ENCODE data around the gene ZBP1.

The ZBP1 gene, protein sequence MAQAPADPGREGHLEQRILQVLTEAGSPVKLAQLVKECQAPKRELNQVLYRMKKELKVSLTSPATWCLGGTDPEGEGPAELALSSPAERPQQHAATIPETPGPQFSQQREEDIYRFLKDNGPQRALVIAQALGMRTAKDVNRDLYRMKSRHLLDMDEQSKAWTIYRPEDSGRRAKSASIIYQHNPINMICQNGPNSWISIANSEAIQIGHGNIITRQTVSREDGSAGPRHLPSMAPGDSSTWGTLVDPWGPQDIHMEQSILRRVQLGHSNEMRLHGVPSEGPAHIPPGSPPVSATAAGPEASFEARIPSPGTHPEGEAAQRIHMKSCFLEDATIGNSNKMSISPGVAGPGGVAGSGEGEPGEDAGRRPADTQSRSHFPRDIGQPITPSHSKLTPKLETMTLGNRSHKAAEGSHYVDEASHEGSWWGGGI

GRCh38 chr20:57620274-57620990, at the start of gene ZBP1:
Gene ZBP1 (minus strand): TSS chr20:57620426. CDS start chr20:57620295, 131 bp downstream.
- no peak for DNase-seq

DNA sequence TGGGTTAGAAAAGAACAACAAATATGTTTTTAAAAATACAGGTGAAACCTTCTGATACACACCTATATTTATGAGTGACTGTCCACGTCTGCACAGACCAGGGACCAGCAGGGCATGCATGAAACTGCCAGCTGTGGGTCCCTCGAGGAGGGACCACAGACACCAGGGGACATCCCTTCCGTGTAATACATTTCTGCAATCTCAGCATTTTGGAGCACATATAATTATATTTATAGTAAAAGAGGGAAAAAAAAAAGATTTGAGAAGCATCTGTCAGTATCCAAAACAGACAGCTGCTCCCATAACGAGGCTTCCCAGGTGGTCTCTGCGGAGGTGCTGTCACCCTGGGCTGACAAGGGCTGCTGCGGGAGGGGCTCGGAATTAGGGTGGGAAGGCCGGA, 49.4 kb upstream of the ZBP1 start:
- DNase-seq: no peak

DNA sequence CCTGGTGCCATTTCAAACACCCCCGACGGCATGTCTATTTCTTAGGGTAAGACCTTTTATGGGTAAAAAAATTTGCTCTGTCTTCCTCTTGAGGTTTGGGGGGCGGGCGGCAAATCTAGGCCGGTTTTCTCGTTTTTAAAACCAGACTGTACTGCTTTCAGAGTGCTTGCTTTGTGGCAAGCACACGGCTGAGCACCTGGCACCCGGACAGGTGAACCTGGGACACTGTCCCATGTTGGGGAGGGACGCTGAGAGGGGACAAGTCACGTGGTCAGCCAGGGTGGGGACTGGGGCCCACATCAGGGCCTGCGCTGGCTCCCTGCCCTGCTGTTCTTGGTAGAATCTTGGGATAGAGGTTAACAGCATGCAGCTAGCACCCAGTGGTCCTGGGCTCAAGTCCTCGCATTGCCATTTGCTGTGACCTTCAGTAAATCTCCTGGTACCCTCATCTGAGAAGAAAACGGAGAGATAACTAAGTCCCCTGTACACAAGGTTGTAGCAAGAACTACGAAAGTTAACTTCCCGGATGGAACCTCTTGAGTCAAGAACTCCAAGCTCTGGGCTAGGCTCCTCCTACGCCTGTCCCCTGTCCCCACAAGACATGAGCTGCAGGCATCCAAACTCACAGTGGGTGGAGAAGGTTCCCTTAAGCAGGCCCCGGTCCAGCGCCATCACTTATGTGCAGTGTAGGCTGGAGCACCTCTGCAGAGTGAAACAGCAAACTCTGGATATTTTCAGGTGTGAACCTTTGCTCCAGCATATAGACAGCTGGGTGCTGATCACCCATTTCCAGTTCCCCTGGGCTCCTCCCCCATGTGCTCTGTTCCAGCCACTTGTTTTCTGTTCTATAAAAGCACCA, 47.9 kb upstream of the ZBP1 start:
- no peak for DNase-seq

- no peak for DNase-seq
These were observed 47.2 kb upstream of the ZBP1 start for GRCh38 chr20:57667388-57667787.

- DNase-seq: no peak
These were observed 46.6 kb upstream of the ZBP1 start for GRCh38 chr20:57666834-57667157.

GRCh38 chr20:57666106-57666833, 46.0 kb upstream of the ZBP1 start:
- no peak for DNase-seq

- no peak for DNase-seq
These were observed 45.4 kb upstream of the ZBP1 start for GRCh38 chr20:57665589-57665971.

GRCh38 chr20:57664924-57665588, 44.8 kb upstream of the ZBP1 start:
- no peak for DNase-seq

DNA sequence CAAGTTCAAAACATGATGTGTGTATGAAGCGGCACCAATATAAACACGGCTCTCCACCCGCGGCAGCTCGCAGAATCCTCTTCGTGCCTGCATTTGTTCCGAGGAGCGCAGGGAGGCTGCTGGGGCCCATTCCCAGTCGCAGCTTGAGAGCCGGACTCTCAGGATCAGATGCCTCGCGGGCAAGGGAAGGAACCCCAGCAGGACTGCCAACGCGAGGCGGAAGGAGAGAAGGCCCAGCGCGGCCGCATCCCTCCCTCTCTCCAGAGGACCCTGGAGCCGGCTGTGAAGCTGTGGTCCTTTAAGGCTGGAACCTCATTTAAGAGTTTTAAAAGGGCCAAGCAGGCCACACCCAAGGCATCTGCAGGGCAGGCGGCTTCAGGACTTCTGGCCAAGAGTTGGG, 44.2 kb upstream of the ZBP1 start:
- no peak for DNase-seq

GRCh38 chr20:57663681-57664451, 43.6 kb upstream of the ZBP1 start:
- DNase-seq: no peak

DNA sequence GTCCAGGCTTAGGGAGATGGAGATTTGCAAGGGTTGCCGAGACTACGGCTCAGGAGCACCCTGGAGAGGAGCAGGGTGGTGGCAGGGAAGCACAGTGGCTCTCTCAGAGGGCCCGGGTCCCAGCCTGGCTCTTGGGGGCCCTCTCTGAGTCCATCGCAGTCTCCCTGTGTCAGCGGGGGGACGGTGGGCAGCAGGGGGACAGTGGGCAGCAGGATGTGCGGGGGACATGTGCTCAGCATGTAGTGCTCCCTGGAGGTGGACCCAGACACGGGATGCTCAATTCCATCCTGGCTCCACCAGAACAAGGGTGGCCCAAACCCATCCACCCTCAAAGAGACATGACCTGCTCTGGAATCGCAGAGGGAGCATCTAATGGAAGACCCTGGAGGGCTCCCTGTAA, 43.0 kb upstream of the ZBP1 start:
- no peak for DNase-seq

DNA sequence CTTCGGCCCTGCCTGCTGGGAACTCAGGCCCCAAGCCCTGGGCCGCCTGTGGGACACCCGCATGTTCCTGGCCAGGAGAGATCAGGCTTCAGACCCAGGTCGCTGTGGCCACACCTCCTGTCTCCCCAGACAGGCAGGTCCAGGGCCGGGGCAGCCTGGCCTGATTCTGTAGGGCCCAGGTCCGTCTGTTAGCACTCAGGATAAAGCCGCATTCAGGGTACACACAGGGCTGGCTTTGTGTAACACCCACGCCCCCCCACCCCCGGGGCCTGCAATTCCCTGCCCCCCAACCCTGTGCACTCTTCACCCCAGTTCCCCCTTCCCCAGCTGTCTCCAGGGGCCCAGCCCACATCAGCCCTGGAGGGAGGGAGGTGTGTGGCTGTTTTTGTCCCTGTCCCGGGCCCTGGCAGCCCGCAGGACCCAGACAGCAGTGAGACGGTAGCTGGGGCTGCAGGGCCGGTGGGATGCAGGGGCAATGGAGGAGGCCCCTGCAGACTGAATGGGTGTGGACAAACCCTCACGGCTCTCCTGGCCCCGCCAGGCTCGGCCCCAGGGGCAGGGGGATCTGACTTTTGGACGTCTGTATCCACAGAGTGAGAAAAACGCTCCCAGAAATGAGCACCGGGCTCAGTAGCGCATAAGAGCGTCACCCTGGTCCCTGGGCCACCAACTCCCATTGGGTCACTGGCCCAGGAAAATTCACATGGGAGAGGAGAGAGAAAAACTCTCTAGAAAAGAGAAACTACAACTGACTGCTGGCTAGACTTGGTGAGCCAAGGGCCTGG, 42.4 kb upstream of the ZBP1 start:
- no peak for DNase-seq

DNA sequence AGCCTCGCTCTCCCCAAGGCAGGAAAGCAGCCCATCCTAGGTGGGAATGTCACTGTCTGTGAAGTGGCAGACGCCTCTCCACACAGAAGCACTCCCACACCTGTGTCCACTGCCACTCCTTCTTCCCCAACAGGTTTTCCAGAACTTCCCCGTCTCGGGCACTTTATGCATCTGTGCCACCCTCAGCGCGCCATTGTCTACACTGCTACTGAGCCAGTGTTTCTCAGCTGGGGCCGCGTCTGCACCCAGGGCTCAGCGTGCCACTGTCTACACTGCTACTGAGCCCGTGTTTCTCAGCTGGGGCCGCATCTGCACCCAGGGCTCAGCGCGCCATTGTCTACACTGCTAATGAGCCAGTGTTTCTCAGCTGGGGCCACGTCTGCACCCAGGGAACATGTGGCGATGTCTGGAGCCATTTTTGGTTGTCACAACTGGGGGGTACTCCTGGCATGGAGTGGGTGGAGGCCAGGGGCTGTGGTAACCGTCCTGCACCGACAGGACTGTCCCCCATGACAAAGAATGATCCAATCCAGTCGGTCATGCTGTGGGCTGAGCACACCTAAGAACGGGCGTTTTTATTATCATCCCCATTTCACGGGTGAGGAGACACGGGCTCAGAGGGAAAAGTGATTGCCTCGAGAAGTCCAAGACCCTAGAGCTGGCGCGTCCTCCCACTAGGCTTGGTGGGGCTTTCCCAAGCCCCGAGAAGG, 41.7 kb upstream of the ZBP1 start:
- DNase-seq: no peak

GRCh38 chr20:57660922-57661745, 40.9 kb upstream of the ZBP1 start:
- DNase-seq: no peak

GRCh38 chr20:57660181-57660921, 40.1 kb upstream of the ZBP1 start:
- no peak for DNase-seq

- DNase-seq: no peak
These were observed 39.4 kb upstream of the ZBP1 start for GRCh38 chr20:57659517-57660180.

DNA sequence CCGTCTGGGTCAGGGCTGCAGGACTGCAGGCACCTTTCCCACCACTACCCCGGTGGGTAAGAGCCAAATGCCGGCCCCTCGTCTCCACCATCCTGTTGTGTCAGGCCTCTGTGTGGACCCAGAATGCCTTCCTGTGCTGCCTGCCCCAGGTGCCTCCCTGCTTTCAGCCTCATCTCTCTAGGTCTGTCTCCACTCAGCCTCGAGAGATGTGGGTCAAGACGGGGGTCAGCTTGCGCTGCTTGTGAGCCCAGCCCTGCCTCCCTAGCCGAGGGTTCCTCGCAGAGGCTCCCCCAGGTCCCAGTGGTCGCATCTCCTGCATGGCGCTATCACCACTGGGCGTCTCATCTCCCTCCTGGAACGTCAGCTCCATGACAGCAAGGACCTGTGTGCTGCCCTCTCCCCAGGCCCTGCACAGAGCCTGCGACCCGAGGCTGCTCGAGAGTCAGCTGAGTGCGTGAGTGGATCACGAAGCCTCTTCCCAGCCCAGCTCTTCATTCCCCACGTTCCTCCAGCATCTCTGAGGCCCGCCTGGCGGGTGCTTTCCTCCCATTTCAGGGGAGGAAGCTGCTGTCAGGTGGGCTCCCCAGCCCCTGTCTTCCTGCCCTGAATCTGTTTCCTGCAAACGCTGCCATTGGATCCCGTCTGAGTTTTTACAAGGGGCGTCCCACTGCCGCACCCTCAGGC, 38.7 kb upstream of the ZBP1 start:
- no peak for DNase-seq

All from NCI-H187 treated with DMSO at 0.1 percent for 48 hours (cell line).